ENCODE results near the gene RFTN1.

Gene RFTN1

GRCh38 chr3:16399473-16399872 is 114.0 kb downstream of the RFTN1 start:
- DNase-seq = no peak

GRCh38 chr3:16398648-16399047 is 114.9 kb downstream of the RFTN1 start:
- no peak for DNase-seq

- no peak for DNase-seq
These were observed 117.3 kb downstream of the RFTN1 start for GRCh38 chr3:16396202-16396601.

- DNase-seq = no peak
These were observed 118.3 kb downstream of the RFTN1 start for GRCh38 chr3:16395212-16395611.

GRCh38 chr3:16394639-16395038 is 118.9 kb downstream of the RFTN1 start:
- DNase-seq = no peak

- no peak for DNase-seq
These were observed 120.8 kb downstream of the RFTN1 start for GRCh38 chr3:16392717-16393116.

- no peak for DNase-seq
These were observed 121.4 kb downstream of the RFTN1 start for GRCh38 chr3:16392065-16392464.

- no peak for DNase-seq
These were observed 122.9 kb downstream of the RFTN1 start for GRCh38 chr3:16390581-16390980.

GRCh38 chr3:16388850-16389441 is 124.6 kb downstream of the RFTN1 start:
- DNase-seq = no peak

- DNase-seq = no peak
These were observed 126.9 kb downstream of the RFTN1 start for GRCh38 chr3:16386561-16386960.

GRCh38 chr3:16385151-16385550 is 128.3 kb downstream of the RFTN1 start:
- DNase-seq = no peak

GRCh38 chr3:16383864-16384263 is 129.6 kb downstream of the RFTN1 start:
- DNase-seq = no peak

GRCh38 chr3:16382845-16383244 is 130.7 kb downstream of the RFTN1 start:
- DNase-seq = no peak

GRCh38 chr3:16381426-16381825 is 132.1 kb downstream of the RFTN1 start:
- DNase-seq = no peak

- no peak for DNase-seq
These were observed 133.1 kb downstream of the RFTN1 start for GRCh38 chr3:16380421-16380820.

GRCh38 chr3:16379838-16380237 is 133.7 kb downstream of the RFTN1 start:
- DNase-seq = no peak

GRCh38 chr3:16378920-16379319 is 134.6 kb downstream of the RFTN1 start:
- DNase-seq = no peak

- DNase-seq = no peak
These were observed 135.1 kb downstream of the RFTN1 start for GRCh38 chr3:16378415-16378814.

- DNase-seq = no peak
These were observed 135.6 kb downstream of the RFTN1 start for GRCh38 chr3:16377847-16378302.

- peak; percentile 54 for DNase-seq
These were observed 136.3 kb downstream of the RFTN1 start for GRCh38 chr3:16377196-16377595.

- DNase-seq = no peak
These were observed 137.6 kb downstream of the RFTN1 start for GRCh38 chr3:16375891-16376290.

GRCh38 chr3:16374935-16375245 is 138.6 kb downstream of the RFTN1 start:
- no peak for DNase-seq

- DNase-seq = peak; percentile 20
These were observed 139.2 kb downstream of the RFTN1 start for GRCh38 chr3:16374047-16374934.

- DNase-seq = no peak
These were observed 140.1 kb downstream of the RFTN1 start for GRCh38 chr3:16373341-16373946.

Data from CD4-positive, alpha-beta T cell treated with Interleukin-17A for 1 hour (primary cell).